Panc1 (cell line): ENCODE results near the gene ETFA. TPM values are rescaled to one million over a fixed set of nuclear protein-coding genes. Genes with fewer than 3 reads are reported as not detected.

Source experiments
- ATAC-seq: fragments of 200-7000 bp; cut with Tn5 transposase; 2 replicates; pipeline ENCODE4 v1.9.1; 2020; ENCODE audit warnings: mild to moderate bottlenecking, moderate library complexity
- BruUV-seq: library from RNA; stranded (reverse); fragments of 400-500 nt; replicated peaks from 2 replicates; lab custom pipeline; 2021; lab: Mats Ljungman, UMichigan
- CTCF ChIA-PET: fragments of 300-600 bp; sonication (Branson Sonifier 250); formaldehyde crosslinking; loops from one replicate; lab custom pipeline; 2022; ENCODE audit warnings: antibody characterized with exemption; lab: Charles Lee
- POLR2A ChIA-PET: fragments of 300-600 bp; sonication (Branson Sonifier 250); formaldehyde crosslinking; loops from one replicate; lab custom pipeline; 2022; ENCODE audit warnings: antibody characterized with exemption; lab: Charles Lee
- DNase-seq: peaks from one replicate; pipeline ENCODE4 v3.0.0-alpha.2; 2010; ENCODE audit warnings: low read depth, low spot score
- H3K27ac ChIP-seq: 2 replicates; pipeline ENCODE4 v1.5.1; 2011; ENCODE audit warnings: mild to moderate bottlenecking, low read length, inconsistent platforms
- H3K27me3 ChIP-seq: fragments of 200-500 bp; sonication (Bioruptor generic); 2 replicates; pipeline ENCODE4 v1.6.0; 2014; ENCODE audit warnings: low read length, inconsistent platforms; ENCODE audit not compliant: control insufficient read depth, insufficient read depth
- H3K36me3 ChIP-seq: fragments of 200-500 bp; sonication (Bioruptor generic); 2 replicates; pipeline ENCODE4 v1.5.1; 2014; ENCODE audit warnings: inconsistent platforms, mild to moderate bottlenecking, low read length, moderate library complexity; ENCODE audit not compliant: control insufficient read depth, insufficient read depth
- H3K4me1 ChIP-seq: 2 replicates; pipeline ENCODE4 v1.5.1; 2011; ENCODE audit warnings: inconsistent platforms, mild to moderate bottlenecking, low read length, moderate library complexity; ENCODE audit not compliant: control insufficient read depth, insufficient read depth
- H3K4me3 ChIP-seq, 2 experiments: 2 replicates each; pipeline ENCODE4 v1.5.1; 2011 to 2012; ENCODE audit warnings: low read depth in 2 of 2, low read length in 2 of 2, mild to moderate bottlenecking in 2 of 2, inconsistent platforms in 1 of 2, moderate library complexity in 1 of 2
- H3K9me3 ChIP-seq: fragments of 200-500 bp; sonication (Bioruptor generic); 2 replicates; pipeline ENCODE4 v1.5.1; 2014; ENCODE audit warnings: low read depth, mild to moderate bottlenecking, inconsistent platforms, low read length, moderate library complexity; ENCODE audit not compliant: control insufficient read depth, insufficient read depth
- POLR2AphosphoS5 ChIP-seq: IDR thresholded peaks from 2 replicates; pipeline ENCODE4 v1.6.1; 2012; ENCODE audit warnings: mild to moderate bottlenecking, low read depth, low read length, moderate library complexity
- REST ChIP-seq, 2 experiments: IDR thresholded peaks; 2 replicates each; pipeline ENCODE4 v1.6.1; 2011 to 2012; ENCODE audit warnings: low read depth in 2 of 2, control low read depth in 1 of 2, low read length in 1 of 2, mild to moderate bottlenecking in 1 of 2, moderate library complexity in 1 of 2; ENCODE audit not compliant: insufficient read depth in 1 of 2
- SIN3A ChIP-seq: IDR thresholded peaks from 2 replicates; pipeline ENCODE4 v1.6.1; 2012; ENCODE audit warnings: low read depth, mild to moderate bottlenecking, low read length, moderate library complexity, borderline replicate concordance; ENCODE audit not compliant: insufficient read depth
- TCF7L2 ChIP-seq: IDR thresholded peaks from 2 replicates; pipeline ENCODE4 v1.6.1; 2011; ENCODE audit warnings: mild to moderate bottlenecking, low read depth, low read length, inconsistent platforms
- in situ Hi-C: cut with HindIII; loops from 2 replicates; pipeline ENCODE4 v1.10.0; 2016; ENCODE audit warnings: low sequenced_read_pairs, low pct_unique_long_range_greater_than_20kb
- intact Hi-C: fragments of 100-400 bp; cut with micrococcal nuclease; formaldehyde crosslinking; loops from one replicate; pipeline ENCODE4 v1.10.0; 2022; ENCODE audit not compliant: unreplicated experiment
- total RNA-seq: library from RNA; stranded (reverse); gene quantifications from one replicate; pipeline ENCODE4 v1.2.1, GENCODE V29; 2021; ENCODE audit not compliant: unreplicated experiment
- TF ChIP-seq, protein P1 (sequence below): fragments of 450-650 bp; IDR thresholded peaks from 2 replicates; pipeline ENCODE4 v1.5.1; 2017; ENCODE audit warnings: mild to moderate bottlenecking

The ETFA gene
- total RNA-seq, 1 experiment from 2014 or later: 159 TPM

GRCh38 chr15:76174654-76175053, 136.6 kb downstream of the ETFA start:
- no peak for DNase-seq
- Histone ChIP-seq H3K36me3 (no peaks in the 10 kb centered on the region), H3K9me3 (no peaks in the 10 kb centered on the region), H3K4me3 (no peak overlapping the region), H3K27ac (no peak overlapping the region), H3K4me1 (no peaks in the 10 kb centered on the region), H3K27me3 (no peaks in the 10 kb centered on the region)
- intact Hi-C loops: no loop called here
- ChIA-PET POLR2A (no interaction called here), CTCF (no interaction called here)
- ATAC-seq: no peak
- TF ChIP-seq REST (IDR thresholded peaks at IDR 0.05; ENCODE audit: insufficient read depth in 1 of 2, low read depth in 2 of 2, low read length in 1 of 2) (no peak), POLR2AphosphoS5 (no peak), SIN3A (no peak)
- TF ChIP-seq, protein P1, sequence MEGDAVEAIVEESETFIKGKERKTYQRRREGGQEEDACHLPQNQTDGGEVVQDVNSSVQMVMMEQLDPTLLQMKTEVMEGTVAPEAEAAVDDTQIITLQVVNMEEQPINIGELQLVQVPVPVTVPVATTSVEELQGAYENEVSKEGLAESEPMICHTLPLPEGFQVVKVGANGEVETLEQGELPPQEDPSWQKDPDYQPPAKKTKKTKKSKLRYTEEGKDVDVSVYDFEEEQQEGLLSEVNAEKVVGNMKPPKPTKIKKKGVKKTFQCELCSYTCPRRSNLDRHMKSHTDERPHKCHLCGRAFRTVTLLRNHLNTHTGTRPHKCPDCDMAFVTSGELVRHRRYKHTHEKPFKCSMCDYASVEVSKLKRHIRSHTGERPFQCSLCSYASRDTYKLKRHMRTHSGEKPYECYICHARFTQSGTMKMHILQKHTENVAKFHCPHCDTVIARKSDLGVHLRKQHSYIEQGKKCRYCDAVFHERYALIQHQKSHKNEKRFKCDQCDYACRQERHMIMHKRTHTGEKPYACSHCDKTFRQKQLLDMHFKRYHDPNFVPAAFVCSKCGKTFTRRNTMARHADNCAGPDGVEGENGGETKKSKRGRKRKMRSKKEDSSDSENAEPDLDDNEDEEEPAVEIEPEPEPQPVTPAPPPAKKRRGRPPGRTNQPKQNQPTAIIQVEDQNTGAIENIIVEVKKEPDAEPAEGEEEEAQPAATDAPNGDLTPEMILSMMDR: no peak
- in situ Hi-C loops: no loop called here
- BruUV-seq: no TSS peak

- intact Hi-C loops (no loop called here), in situ Hi-C loops (no loop called here)
- DNase-seq (no peak), ATAC-seq (no peak)
- TF ChIP-seq REST (IDR thresholded peaks at IDR 0.05; ENCODE audit: insufficient read depth in 1 of 2, low read depth in 2 of 2, low read length in 1 of 2) (no peak), POLR2AphosphoS5 (no peak), TCF7L2 (no peak), SIN3A (no peak)
- TF ChIP-seq, protein P1: no peak
- Histone ChIP-seq H3K4me3 (no peak overlapping the region), H3K27me3 (no peaks in the 10 kb centered on the region), H3K4me1 (no peaks in the 10 kb centered on the region), H3K9me3 (no peaks in the 10 kb centered on the region), H3K36me3 (no peaks in the 10 kb centered on the region), H3K27ac (no peak overlapping the region)
- ChIA-PET CTCF (no interaction called here), POLR2A (no interaction called here)
- no TSS peak for BruUV-seq
Measured at GRCh38 chr15:76173317-76173834, 137.9 kb downstream of the ETFA start.
